HEK293 (cell line): ENCODE measurements around the gene STX3.

ENCODE experiments used
- CTCF ChIA-PET: fragments of 350-600 bp; formaldehyde crosslinking; extraction: SDS; loops from one replicate; lab custom pipeline; 2021; ENCODE audit warnings: antibody characterized with exemption; lab: Yijun Ruan, JAX
- POLR2A ChIA-PET: fragments of 300-600 bp; formaldehyde crosslinking; extraction: SDS; loops from one replicate; lab custom pipeline; 2020; ENCODE audit warnings: antibody characterized with exemption, inconsistent platforms; lab: Yijun Ruan, JAX
- H3K27ac ChIP-seq: fragments of 200-500 bp; sonication (Bioruptor generic); 2 replicates; pipeline ENCODE4 v1.5.1; 2014; ENCODE audit warnings: low read depth, low read length, control low read depth, inconsistent platforms; ENCODE audit errors: extremely low read depth
- H3K36me3 ChIP-seq, 2 experiments: fragments of 200-500 bp in 1 of 2; sonication (Bioruptor generic) in 1 of 2; 1 replicate in 1 of 2; 2 replicates in 1 of 2; pipeline ENCODE4 v1.5.1; 2014 to 2017; ENCODE audit warnings: inconsistent platforms in 2 of 2, low read length in 2 of 2; ENCODE audit not compliant: control insufficient read depth in 2 of 2, insufficient read depth in 1 of 2
- H3K4me1 ChIP-seq: fragments of 200-500 bp; sonication (Bioruptor generic); 2 replicates; pipeline ENCODE4 v1.5.1; 2014; ENCODE audit warnings: mild to moderate bottlenecking, low read length, inconsistent platforms; ENCODE audit not compliant: control insufficient read depth, insufficient read depth
- H3K4me3 ChIP-seq: 2 replicates; pipeline ENCODE4 v1.5.1; 2011; ENCODE audit warnings: low read depth, mild to moderate bottlenecking, control low read depth, low read length, moderate library complexity
- H3K9me3 ChIP-seq: fragments of 200-500 bp; sonication (Bioruptor generic); 2 replicates; pipeline ENCODE4 v1.5.1; 2014; ENCODE audit warnings: low read depth, low read length, inconsistent platforms; ENCODE audit not compliant: control insufficient read depth, insufficient read depth
- BCL6B ChIP-seq: fragments of 450-650 bp; formaldehyde crosslinking; IDR thresholded peaks from 2 replicates; pipeline ENCODE4 v1.5.1; 2017; ENCODE audit warnings: missing biosample characterization, missing genetic modification characterization
- INSM2 ChIP-seq: fragments of 450-650 bp; formaldehyde crosslinking; IDR thresholded peaks from 2 replicates; pipeline ENCODE4 v1.5.1; 2016; ENCODE audit warnings: missing biosample characterization, missing genetic modification characterization
- KLF10 ChIP-seq: fragments of 450-650 bp; IDR thresholded peaks from 2 replicates; pipeline ENCODE4 v1.5.1; 2018; ENCODE audit warnings: missing biosample characterization, mild to moderate bottlenecking, missing genetic modification characterization
- KLF17 ChIP-seq: fragments of 450-650 bp; formaldehyde crosslinking; IDR thresholded peaks from 2 replicates; pipeline ENCODE4 v1.5.1; 2016; ENCODE audit warnings: missing biosample characterization, missing genetic modification characterization
- PRDM10 ChIP-seq: fragments of 450-650 bp; formaldehyde crosslinking; IDR thresholded peaks from 2 replicates; pipeline ENCODE4 v1.5.1; 2016; ENCODE audit warnings: missing biosample characterization, missing genetic modification characterization
- SCRT2 ChIP-seq: fragments of 450-650 bp; formaldehyde crosslinking; IDR thresholded peaks from 2 replicates; pipeline ENCODE4 v1.5.1; 2016; ENCODE audit warnings: missing biosample characterization, missing genetic modification characterization
- SP2 ChIP-seq: fragments of 450-650 bp; formaldehyde crosslinking; IDR thresholded peaks from 2 replicates; pipeline ENCODE4 v1.5.1; 2016; ENCODE audit warnings: missing biosample characterization, missing genetic modification characterization
- SP3 ChIP-seq: fragments of 450-650 bp; formaldehyde crosslinking; IDR thresholded peaks from 2 replicates; pipeline ENCODE4 v1.5.1; 2016; ENCODE audit warnings: missing biosample characterization, missing genetic modification characterization
- ZNF175 ChIP-seq: fragments of 450-650 bp; formaldehyde crosslinking; IDR thresholded peaks from 2 replicates; pipeline ENCODE4 v1.5.1; 2016; ENCODE audit warnings: missing biosample characterization, missing genetic modification characterization
- ZNF510 ChIP-seq: fragments of 450-650 bp; formaldehyde crosslinking; IDR thresholded peaks from 2 replicates; pipeline ENCODE4 v1.5.1; 2018; ENCODE audit warnings: mild to moderate bottlenecking, missing genetic modification characterization, missing biosample characterization; ENCODE audit not compliant: insufficient replicate concordance
- ZNF561 ChIP-seq: fragments of 450-650 bp; IDR thresholded peaks from 2 replicates; pipeline ENCODE4 v1.5.1; 2018; ENCODE audit warnings: missing biosample characterization, missing genetic modification characterization, borderline replicate concordance
- ZNF623 ChIP-seq: fragments of 450-650 bp; formaldehyde crosslinking; IDR thresholded peaks from 2 replicates; pipeline ENCODE4 v1.5.1; 2016; ENCODE audit warnings: missing biosample characterization, missing genetic modification characterization
- ZNF624 ChIP-seq: fragments of 450-650 bp; formaldehyde crosslinking; IDR thresholded peaks from 2 replicates; pipeline ENCODE4 v1.5.1; 2017; ENCODE audit warnings: missing biosample characterization, missing genetic modification characterization
- ZNF704 ChIP-seq: fragments of 450-650 bp; formaldehyde crosslinking; IDR thresholded peaks from 2 replicates; pipeline ENCODE4 v1.5.1; 2016; ENCODE audit warnings: missing biosample characterization, missing genetic modification characterization
- ZNF837 ChIP-seq: fragments of 450-650 bp; formaldehyde crosslinking; IDR thresholded peaks from 2 replicates; pipeline ENCODE4 v1.5.1; 2016; ENCODE audit warnings: missing biosample characterization, missing genetic modification characterization

STX3 gene

GRCh38 chr11:59771605-59772004, 16.4 kb downstream of the STX3 start:
- no peaks in the 10 kb centered on the region for H3K9me3 ChIP-seq
- H3K27ac ChIP-seq = no peak overlapping the region
- POLR2A ChIA-PET = interaction anchor here (1.2 kb wide), 1 partner anchor 16 kb away, joined by 6 read pairs; the partner anchor contains the start of gene STX3
- CTCF ChIA-PET = interaction anchor here (0.7 kb wide), 1 partner anchor 1392 kb away, joined by 3 read pairs; no protein-coding TSS in a partner anchor
- peaks cover 3% of the 10 kb centered on the region; the same call in 1 of the 2 replicates for H3K4me1 ChIP-seq
- no peak overlapping the region for H3K4me3 ChIP-seq
- H3K36me3 ChIP-seq = peaks cover 8 to 25% of the 10 kb centered on the region in 2 experiments; a peak in 2 of 3 replicates
- TF ChIP-seq ZNF623 (tag by site-specific recombination) (no peak), ZNF175 (tag by site-specific recombination) (no peak), SP2 (no peak), ZNF561 (no peak), KLF17 (tag by site-specific recombination) (no peak), PRDM10 (tag by site-specific recombination) (no peak)
- TF ChIP-seq, all 188 proteins: peak for 0

GRCh38 chr11:59773083-59773440, 17.9 kb downstream of the STX3 start:
- Histone ChIP-seq H3K36me3 (peaks cover 8 to 31% of the 10 kb centered on the region in 2 experiments; a peak in 2 of 3 replicates), H3K9me3 (no peaks in the 10 kb centered on the region), H3K27ac (no peak overlapping the region), H3K4me1 (peaks cover 7% of the 10 kb centered on the region; the same call in 1 of the 2 replicates), H3K4me3 (no peak overlapping the region)
- ChIA-PET CTCF (interaction anchor here (1.1 kb wide), 1 partner anchor 18 kb away, joined by 4 read pairs; the partner anchor contains the start of gene STX3), POLR2A (no interaction called here)
- no peak for TF ChIP-seq ZNF624 (tag by site-specific recombination)
- no peak for TF ChIP-seq KLF10 (tag by site-specific recombination)
- TF ChIP-seq ZNF837 = no peak
- no peak for TF ChIP-seq ZNF704
- no peak for TF ChIP-seq ZNF510 (tag by site-specific recombination)
- TF ChIP-seq SCRT2 (tag by site-specific recombination) = no peak
- no peak for TF ChIP-seq BCL6B (tag by site-specific recombination)
- TF ChIP-seq INSM2 (tag by site-specific recombination) = no peak
- TF ChIP-seq SP3 = no peak
